ENCODE measurements around the gene WWOX.

WWOX gene

GRCh38 chr16:79041206-79041605, 941.8 kb downstream of the WWOX start:
- no peak overlapping the region for H3K4me3 ChIP-seq (ENCODE audit: low read depth, low read length)
- TF ChIP-seq MAX (IDR thresholded peaks at IDR 0.05; ENCODE audit: low read depth, low read length) (no peak), CTCF (IDR thresholded peaks at IDR 0.05; ENCODE audit: low read depth, low read length) (no peak), POLR2A (IDR thresholded peaks at IDR 0.05; ENCODE audit: extremely low read depth, insufficient read length) (no peak), MYC (IDR thresholded peaks at IDR 0.05; ENCODE audit: low read depth, low read length) (no peak)
- no peak for DNase-seq (ENCODE audit: low read depth)

- H3K4me3 ChIP-seq (ENCODE audit: low read depth, low read length), result no peak overlapping the region
- TF ChIP-seq MAX (IDR thresholded peaks at IDR 0.05; ENCODE audit: low read depth, low read length) (no peak), POLR2A (IDR thresholded peaks at IDR 0.05; ENCODE audit: extremely low read depth, insufficient read length) (no peak), MYC (IDR thresholded peaks at IDR 0.05; ENCODE audit: low read depth, low read length) (no peak), CTCF (IDR thresholded peaks at IDR 0.05; ENCODE audit: low read depth, low read length) (no peak)
- no peak for DNase-seq (ENCODE audit: low read depth)
Observed at GRCh38 chr16:79042141-79042540, 942.7 kb downstream of the WWOX start.

- H3K4me3 ChIP-seq (ENCODE audit: low read depth, low read length), result no peak overlapping the region
Observed at GRCh38 chr16:79042886-79043285, 943.4 kb downstream of the WWOX start.

GRCh38 chr16:79045191-79045590, 945.7 kb downstream of the WWOX start:
- DNase-seq (ENCODE audit: low read depth), result no peak
- no peak overlapping the region for H3K4me3 ChIP-seq (ENCODE audit: low read depth, low read length)
- TF ChIP-seq MAX (IDR thresholded peaks at IDR 0.05; ENCODE audit: low read depth, low read length), result no peak
- TF ChIP-seq MYC (IDR thresholded peaks at IDR 0.05; ENCODE audit: low read depth, low read length), result no peak
- TF ChIP-seq POLR2A (IDR thresholded peaks at IDR 0.05; ENCODE audit: extremely low read depth, insufficient read length), result no peak

More at GRCh38 chr16:79042886-79043285, 943.4 kb downstream of the WWOX start:
- no peak for DNase-seq (ENCODE audit: low read depth)
- no peak for TF ChIP-seq MAX (IDR thresholded peaks at IDR 0.05; ENCODE audit: low read depth, low read length)
- no peak for TF ChIP-seq CTCF (IDR thresholded peaks at IDR 0.05; ENCODE audit: low read depth, low read length)
- no peak for TF ChIP-seq MYC (IDR thresholded peaks at IDR 0.05; ENCODE audit: low read depth, low read length)
- TF ChIP-seq POLR2A (IDR thresholded peaks at IDR 0.05; ENCODE audit: extremely low read depth, insufficient read length), result no peak

- peak; percentile 47 for DNase-seq (ENCODE audit: low read depth)
- peak; percentile 77 for TF ChIP-seq CTCF (IDR thresholded peaks at IDR 0.05; ENCODE audit: low read depth, low read length)
- 0 out of 2 replicates have a peak, but pooled peaks have one; percentile 17 for TF ChIP-seq MAX (IDR thresholded peaks at IDR 0.05; ENCODE audit: low read depth, low read length)
- no peak for TF ChIP-seq MYC (IDR thresholded peaks at IDR 0.05; ENCODE audit: low read depth, low read length)
- no peak for TF ChIP-seq POLR2A (IDR thresholded peaks at IDR 0.05; ENCODE audit: extremely low read depth, insufficient read length)
- no peak overlapping the region for H3K4me3 ChIP-seq (ENCODE audit: low read depth, low read length)
Observed at GRCh38 chr16:79047337-79047736, 947.9 kb downstream of the WWOX start.

GRCh38 chr16:79049040-79049439, 949.6 kb downstream of the WWOX start:
- no peak for DNase-seq (ENCODE audit: low read depth)
- no peak for TF ChIP-seq MYC (IDR thresholded peaks at IDR 0.05; ENCODE audit: low read depth, low read length)
- TF ChIP-seq MAX (IDR thresholded peaks at IDR 0.05; ENCODE audit: low read depth, low read length), result no peak
- no peak for TF ChIP-seq POLR2A (IDR thresholded peaks at IDR 0.05; ENCODE audit: extremely low read depth, insufficient read length)
- TF ChIP-seq CTCF (IDR thresholded peaks at IDR 0.05; ENCODE audit: low read depth, low read length), result no peak
- H3K4me3 ChIP-seq (ENCODE audit: low read depth, low read length), result no peak overlapping the region

Measured in NB4 (cell line).